Thyroid gland (tissue), 4 donors: ENCODE results near the gene LOXHD1.

Experiments used
- POLR2A ChIP-seq, 2 donors: fragments of 450-650 bp; IDR thresholded peaks; one replicate each; pipeline ENCODE4 v1.6.1; 2017; ENCODE audit warnings: antibody characterized with exemption in 2 of 2, mild to moderate bottlenecking in 2 of 2, moderate library complexity in 1 of 2
- TF ChIP-seq, protein P1 (sequence below), 6 experiments: fragments of 200-600 bp in 3 of 6; fragments of 450-650 bp in 3 of 6; sonication (generic) in 3 of 6; IDR thresholded peaks; one replicate each; pipeline ENCODE4 v1.5.1; 2016 to 2019; ENCODE audit warnings: antibody characterized with exemption in 6 of 6, mild to moderate bottlenecking in 2 of 6, inconsistent platforms in 1 of 6, moderate library complexity in 1 of 6

DNA sequence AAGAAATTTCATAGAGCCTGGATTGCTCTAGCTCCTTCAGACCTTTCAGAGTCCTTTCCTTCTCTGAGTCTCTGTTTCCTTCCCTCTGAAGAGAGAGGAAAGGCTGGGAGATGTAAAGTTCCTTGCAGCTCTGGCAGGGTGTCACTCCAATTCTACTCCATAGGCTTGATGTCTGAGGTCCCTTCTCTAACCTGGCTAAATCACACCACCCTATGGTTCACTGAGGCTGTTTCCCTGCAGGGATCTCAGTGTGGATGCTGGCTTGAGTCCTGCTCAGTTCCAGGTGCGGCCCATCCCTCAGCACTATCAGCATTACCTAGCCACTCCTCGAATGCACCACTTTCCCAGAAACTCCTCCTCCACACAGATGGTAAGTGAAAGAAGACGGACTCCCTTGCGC, 209.7 kb downstream of the LOXHD1 start:
- TF ChIP-seq, protein P1, sequence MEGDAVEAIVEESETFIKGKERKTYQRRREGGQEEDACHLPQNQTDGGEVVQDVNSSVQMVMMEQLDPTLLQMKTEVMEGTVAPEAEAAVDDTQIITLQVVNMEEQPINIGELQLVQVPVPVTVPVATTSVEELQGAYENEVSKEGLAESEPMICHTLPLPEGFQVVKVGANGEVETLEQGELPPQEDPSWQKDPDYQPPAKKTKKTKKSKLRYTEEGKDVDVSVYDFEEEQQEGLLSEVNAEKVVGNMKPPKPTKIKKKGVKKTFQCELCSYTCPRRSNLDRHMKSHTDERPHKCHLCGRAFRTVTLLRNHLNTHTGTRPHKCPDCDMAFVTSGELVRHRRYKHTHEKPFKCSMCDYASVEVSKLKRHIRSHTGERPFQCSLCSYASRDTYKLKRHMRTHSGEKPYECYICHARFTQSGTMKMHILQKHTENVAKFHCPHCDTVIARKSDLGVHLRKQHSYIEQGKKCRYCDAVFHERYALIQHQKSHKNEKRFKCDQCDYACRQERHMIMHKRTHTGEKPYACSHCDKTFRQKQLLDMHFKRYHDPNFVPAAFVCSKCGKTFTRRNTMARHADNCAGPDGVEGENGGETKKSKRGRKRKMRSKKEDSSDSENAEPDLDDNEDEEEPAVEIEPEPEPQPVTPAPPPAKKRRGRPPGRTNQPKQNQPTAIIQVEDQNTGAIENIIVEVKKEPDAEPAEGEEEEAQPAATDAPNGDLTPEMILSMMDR (IDR thresholded peaks at IDR 0.05): no peak
- TF ChIP-seq POLR2A (IDR thresholded peaks at IDR 0.05): no peak
